Lower leg skin (tissue), 4 donors: ENCODE data around the gene MYO3B. TPM values are rescaled to one million over a fixed set of nuclear protein-coding genes. Genes with fewer than 3 reads are reported as not detected.

ENCODE experiments used
- DNase-seq, 2 donors: peaks; one replicate each; pipeline ENCODE4 v3.0.0-alpha.2; 2019; ENCODE audit warnings: low spot score in 2 of 2
- H3K4me3 ChIP-seq: fragments of 200-600 bp; sonication (generic); 2 replicates; pipeline ENCODE4 v1.5.1; 2017; ENCODE audit warnings: mild to moderate bottlenecking, low read depth; ENCODE audit not compliant: poor library complexity, severe bottlenecking
- POLR2A ChIP-seq, 2 donors: fragments of 450-650 bp; IDR thresholded peaks; one replicate each; pipeline ENCODE4 v1.6.1; 2016 to 2017; ENCODE audit warnings: antibody characterized with exemption in 2 of 2, mild to moderate bottlenecking in 1 of 2, moderate library complexity in 1 of 2
- WGBS, 2 donors: methylation state at CpG; one replicate each; pipeline ENCODE4 v1.1.5; 2018; 5-methylcytosine and 5-hydroxymethylcytosine counted together
- intact Hi-C: fragments of 100-400 bp; cut with DNase I; formaldehyde crosslinking; loops from one replicate; pipeline ENCODE4 v1.15.0; 2023; ENCODE audit warnings: low total_unique reads
- total RNA-seq, 4 donors: library from RNA; depleted of rRNA; stranded (reverse); fragments of >200 nt; gene quantifications; one replicate each; pipeline ENCODE4 v1.1.0, GENCODE V29; 2016
- TF ChIP-seq, protein P1 (sequence below), 3 donors: fragments of 450-650 bp; IDR thresholded peaks; one replicate each; pipeline ENCODE4 v1.5.1; 2016; ENCODE audit warnings: antibody characterized with exemption in 3 of 3, mild to moderate bottlenecking in 3 of 3, moderate library complexity in 2 of 3

MYO3B gene
- total RNA-seq, 4 donors from 2014 or later, result 0.17 to 0.81 (median 0.66) TPM

DNA sequence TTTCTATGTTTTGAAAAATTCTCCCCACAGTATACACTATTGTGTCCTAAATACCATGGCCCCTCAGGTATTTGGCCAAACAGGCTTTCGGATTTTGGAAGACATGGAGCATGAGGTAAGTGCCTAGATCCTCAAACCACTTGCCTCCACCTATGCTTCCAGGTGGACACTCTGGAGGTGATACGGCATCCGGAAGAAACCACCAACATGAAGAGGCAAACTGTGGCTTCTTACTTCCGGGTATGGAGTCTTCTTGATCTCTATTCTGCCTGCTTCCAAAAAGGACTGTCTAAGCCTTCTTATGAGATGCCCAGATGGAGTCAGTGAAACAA is 285.2 kb downstream of the MYO3B start:
- TF ChIP-seq, protein P1, sequence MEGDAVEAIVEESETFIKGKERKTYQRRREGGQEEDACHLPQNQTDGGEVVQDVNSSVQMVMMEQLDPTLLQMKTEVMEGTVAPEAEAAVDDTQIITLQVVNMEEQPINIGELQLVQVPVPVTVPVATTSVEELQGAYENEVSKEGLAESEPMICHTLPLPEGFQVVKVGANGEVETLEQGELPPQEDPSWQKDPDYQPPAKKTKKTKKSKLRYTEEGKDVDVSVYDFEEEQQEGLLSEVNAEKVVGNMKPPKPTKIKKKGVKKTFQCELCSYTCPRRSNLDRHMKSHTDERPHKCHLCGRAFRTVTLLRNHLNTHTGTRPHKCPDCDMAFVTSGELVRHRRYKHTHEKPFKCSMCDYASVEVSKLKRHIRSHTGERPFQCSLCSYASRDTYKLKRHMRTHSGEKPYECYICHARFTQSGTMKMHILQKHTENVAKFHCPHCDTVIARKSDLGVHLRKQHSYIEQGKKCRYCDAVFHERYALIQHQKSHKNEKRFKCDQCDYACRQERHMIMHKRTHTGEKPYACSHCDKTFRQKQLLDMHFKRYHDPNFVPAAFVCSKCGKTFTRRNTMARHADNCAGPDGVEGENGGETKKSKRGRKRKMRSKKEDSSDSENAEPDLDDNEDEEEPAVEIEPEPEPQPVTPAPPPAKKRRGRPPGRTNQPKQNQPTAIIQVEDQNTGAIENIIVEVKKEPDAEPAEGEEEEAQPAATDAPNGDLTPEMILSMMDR (IDR thresholded peaks at IDR 0.05), result no peak
- TF ChIP-seq POLR2A (IDR thresholded peaks at IDR 0.05), result no peak
- intact Hi-C loops, result no loop called here
- 90 to 92% methylated on average over 4 of the region's 4 CpGs for WGBS, 2 donors
- DNase-seq, result no peak
- H3K4me3 ChIP-seq, result no peak overlapping the region

DNA sequence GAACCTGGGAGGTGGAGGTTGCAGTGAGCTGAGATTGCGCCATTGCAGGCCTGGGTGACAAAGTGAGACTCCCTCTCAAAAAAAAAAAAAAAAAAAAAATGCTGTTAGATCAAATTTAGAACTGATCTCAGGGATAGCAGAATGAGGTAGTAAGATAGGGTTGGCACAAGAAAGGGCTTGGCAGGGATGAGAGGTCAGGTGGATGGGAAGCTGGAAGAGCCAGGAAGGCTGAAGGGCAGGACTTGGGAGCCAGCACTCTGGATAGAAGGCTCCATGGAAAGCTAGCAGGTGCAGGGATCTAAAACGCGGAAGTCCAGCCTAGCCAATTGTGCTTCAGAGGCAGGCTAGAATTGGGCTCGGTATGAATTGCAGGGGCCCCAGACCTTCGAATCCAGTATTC is 286.3 kb downstream of the MYO3B start:
- WGBS, 2 donors, result 88 to 98% methylated on average over 5 of the region's 5 CpGs
- TF ChIP-seq, protein P1 (IDR thresholded peaks at IDR 0.05), result no peak
- TF ChIP-seq POLR2A (IDR thresholded peaks at IDR 0.05), result no peak
- DNase-seq, result no peak
- intact Hi-C loops, result no loop called here
- no peak overlapping the region for H3K4me3 ChIP-seq

DNA sequence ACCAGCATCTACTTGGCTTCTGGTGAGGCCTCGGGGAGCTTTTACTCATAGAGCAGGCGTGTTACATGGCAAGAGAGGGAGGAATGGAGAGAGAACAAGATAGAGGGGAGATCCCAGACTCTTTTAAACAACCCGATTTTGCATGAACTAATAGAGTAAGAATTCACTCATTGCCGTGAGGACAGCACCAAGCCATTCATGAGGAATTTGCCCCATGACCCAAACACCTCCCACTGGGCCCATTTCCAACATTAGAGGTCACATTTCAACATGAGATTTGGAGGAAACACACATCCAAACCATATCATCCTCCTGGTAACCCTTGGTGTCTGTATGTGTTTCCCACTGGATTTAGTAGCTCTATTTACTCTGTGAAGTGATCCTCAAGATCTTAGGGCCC is 287.3 kb downstream of the MYO3B start:
- no peak overlapping the region for H3K4me3 ChIP-seq
- TF ChIP-seq, protein P1 (IDR thresholded peaks at IDR 0.05), result no peak
- TF ChIP-seq POLR2A (IDR thresholded peaks at IDR 0.05), result no peak
- 54 to 67% methylated on average over 4 of the region's 4 CpGs for WGBS, 2 donors
- intact Hi-C loops, result no loop called here
- no peak for DNase-seq

DNA sequence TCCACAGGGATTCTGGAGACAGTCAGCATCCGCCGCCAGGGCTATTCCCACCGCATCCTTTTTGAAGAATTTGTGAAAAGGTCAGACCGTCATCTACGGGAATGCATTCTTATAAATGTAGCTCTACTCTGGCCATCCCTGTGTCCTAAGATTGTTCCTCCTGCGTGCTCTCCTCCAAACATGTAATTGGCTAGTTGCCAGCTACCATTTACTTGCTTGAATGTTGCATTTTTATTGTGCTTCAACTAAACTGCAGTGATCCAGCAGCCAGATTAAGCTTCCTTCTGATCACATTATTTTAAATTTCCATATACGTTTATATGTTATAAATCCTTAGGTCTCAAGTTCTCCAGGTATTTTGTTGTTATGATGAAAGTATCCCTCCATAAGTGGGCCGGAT is 288.7 kb downstream of the MYO3B start:
- WGBS, 2 donors, result 88 to 89% methylated on average over 8 of the region's 8 CpGs
- no peak for DNase-seq
- intact Hi-C loops, result no loop called here
- TF ChIP-seq, protein P1 (IDR thresholded peaks at IDR 0.05), result no peak
- no peak for TF ChIP-seq POLR2A (IDR thresholded peaks at IDR 0.05)
- no peak overlapping the region for H3K4me3 ChIP-seq

DNA sequence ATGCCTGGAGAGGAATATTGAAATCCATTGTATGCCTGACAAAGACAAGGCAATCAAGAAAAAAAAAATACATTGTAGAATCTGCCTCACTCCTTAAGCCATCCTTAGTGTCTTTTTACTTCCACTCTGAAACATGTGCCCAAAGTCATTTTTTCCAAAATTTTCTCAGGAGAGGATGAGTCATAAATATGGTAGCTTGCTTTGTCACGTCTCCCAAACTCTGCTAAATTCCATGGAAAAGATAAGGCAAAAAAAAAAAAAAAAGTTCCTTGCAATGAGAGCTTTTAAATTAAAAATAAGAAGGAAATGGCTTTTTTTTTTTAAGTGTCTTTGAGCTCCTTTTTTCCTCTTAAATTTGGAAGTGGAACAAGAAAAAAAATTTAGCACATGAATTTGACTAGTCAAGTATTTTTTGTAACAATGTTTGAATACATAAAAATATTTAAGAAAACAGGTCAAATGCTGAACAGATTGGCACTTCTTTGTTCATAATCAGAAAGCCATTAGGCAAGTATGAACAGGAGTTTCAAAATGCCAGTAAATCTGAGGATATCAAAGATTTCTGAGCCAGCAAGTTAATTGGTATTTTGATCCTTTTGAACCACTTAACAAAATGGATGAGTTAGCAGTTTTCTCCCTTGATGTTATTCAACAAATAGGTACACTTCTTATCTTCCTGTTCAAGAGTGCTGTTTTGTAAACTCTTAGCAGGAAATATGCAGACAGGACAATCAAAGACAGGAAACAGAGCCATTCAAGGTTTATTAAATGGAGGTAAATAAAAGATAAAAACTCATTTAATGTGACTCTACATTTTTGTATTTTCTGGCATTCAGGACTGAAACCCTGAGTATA is 289.8 kb downstream of the MYO3B start:
- WGBS, 2 donors, result 18 to 28% methylated on average over 1 of the region's 1 CpG

More for the DNA sequence above, 289.8 kb downstream of the MYO3B start:
- TF ChIP-seq, protein P1 (IDR thresholded peaks at IDR 0.05), result no peak
- TF ChIP-seq POLR2A (IDR thresholded peaks at IDR 0.05), result no peak
- H3K4me3 ChIP-seq, result no peak overlapping the region
- no peak for DNase-seq
- intact Hi-C loops, result no loop called here
